Activated CD8-positive, alpha-beta memory T cell treated with anti-CD3 and anti-CD28 coated beads for 48 hours (primary cell): Measurements from ENCODE around the gene DDC.

Experiments used
- DNase-seq, 3 experiments: peaks; one replicate each; pipeline ENCODE4 v3.0.0-alpha.2; 2020; ENCODE audit warnings: low read depth in 2 of 3, low spot score in 2 of 3

The DDC gene

DNA sequence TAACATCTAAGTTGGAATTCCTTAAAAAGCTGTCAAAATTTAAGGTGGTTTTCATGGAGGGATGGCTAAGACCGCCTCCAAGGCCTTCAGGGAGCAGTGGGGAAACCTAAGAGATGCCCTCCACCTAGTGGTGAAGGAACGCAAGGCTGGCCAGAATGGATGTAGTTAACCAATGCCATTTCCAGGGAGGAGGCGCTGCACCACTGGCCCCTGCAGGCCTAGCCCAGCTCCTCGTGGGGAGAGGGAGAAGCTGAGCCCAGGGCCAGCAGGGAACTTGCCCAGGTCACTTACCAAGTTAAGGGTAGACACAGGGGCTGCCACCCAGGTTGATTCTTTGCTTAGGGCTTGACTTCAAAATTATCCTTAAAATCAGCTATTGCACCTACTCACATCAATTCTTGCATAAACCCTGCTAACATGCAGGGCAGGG, 147.1 kb downstream of the DDC start:
- DNase-seq: peak in 1 of 3 experiments; percentile 44

- no peak for DNase-seq
Measured at GRCh38 chr7:50416527-50417182, 148.6 kb downstream of the DDC start.

DNA sequence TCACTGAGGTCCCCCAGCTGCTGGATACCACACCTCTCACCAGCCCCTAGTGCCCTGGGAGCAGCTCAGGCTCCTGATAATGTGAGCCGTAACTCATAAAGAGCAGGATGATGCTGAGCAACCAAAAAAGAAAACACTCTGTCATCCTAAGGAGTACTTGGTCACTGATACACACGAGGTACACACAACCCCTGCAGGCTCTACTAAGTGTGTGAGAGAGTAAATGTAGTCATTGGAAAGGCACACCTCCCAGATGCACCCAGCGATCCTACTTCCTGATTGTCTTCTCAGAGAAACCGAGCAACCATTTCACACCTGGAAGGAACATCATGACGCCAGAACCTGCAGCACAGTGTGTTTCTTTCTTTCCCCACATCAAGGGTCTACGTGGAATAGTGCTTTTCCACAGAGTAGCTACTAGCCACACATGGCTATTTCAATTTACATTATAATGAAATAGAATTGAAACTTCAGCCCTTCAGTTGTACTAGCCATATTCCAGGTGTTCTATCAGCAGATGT, 149.3 kb downstream of the DDC start:
- DNase-seq: no peak

- no peak for DNase-seq
Measured at GRCh38 chr7:50413561-50413960, 151.6 kb downstream of the DDC start.

- no peak for DNase-seq
Measured at GRCh38 chr7:50412973-50413372, 152.2 kb downstream of the DDC start.

DNA sequence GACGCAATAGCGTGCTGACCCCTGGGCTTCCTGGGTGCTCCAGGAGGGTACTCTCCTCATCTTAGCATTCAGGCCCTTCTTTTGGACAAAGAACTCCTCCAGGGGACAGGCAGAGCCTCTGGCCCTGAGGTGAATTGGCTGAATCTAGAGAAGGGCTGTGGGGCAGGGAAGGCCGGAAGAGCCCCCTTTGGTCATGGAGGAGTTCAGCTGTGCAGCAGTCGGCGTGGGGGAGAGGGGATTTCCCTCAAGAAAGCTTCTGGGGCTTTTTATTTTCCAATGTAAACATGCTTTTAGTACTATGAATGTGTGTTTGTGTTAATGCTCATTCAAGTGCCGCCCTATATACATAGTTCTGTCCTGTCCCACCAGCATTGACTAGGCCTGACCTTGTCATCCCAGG, 153.9 kb downstream of the DDC start:
- DNase-seq: no peak

DNA sequence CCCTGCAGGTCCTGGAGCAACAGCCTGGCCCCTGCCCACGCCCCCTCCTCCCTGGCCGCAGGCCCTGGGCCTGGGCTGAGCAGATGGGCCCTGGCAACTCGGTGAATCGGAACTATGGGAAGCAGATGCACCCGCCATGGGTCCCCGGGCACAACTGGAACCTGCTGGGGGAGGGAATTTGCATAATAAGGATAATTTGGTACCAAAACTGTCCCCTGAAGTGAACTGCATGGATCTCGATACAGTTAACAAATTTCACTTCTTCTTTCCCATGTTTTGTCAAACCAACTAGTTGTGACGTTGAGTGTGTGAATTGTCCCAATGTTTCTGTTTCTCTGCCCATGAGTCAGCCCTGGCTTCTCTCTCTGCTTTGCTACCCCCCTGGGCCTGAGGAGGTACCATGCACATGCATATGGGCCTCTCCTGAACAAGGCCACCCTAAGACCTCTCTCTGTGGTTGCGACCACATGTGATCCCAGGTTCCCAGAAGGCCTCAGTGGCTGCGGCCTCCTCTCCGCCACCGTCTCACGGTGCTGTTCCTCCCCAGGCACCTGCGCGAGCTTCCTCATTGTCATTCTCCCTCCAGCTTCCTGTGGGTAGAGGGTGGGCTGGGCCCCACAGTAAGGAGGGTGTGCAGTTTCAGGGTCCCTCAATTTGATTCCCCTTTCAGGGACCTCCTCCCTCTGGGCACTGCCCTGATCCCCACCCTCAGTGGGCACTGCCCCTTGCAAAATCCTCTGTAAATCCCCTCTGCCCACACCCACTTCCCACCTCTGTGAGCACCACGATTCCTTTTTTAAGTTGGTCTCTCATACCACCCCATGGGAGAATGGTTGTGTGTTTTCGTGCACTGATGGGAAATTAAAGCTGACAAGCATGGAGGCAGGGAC, 155.1 kb downstream of the DDC start:
- no peak for DNase-seq
